ENCODE results near the gene LTBR.
A peak's percentile ranks its signal among the peaks of the same experiment; 100 is the strongest.

Gene LTBR

GRCh38 chr12:6336079-6336888 is 47.7 kb upstream of the LTBR start (continued):
- peak; percentile 27; the same call in 1 of the 2 replicates for TF ChIP-seq INSM2 (tag by site-specific recombination; IDR thresholded peaks at IDR 0.05)
- no peak for TF ChIP-seq ZNF768 (tag by site-specific recombination; IDR thresholded peaks at IDR 0.05)
- no peak for TF ChIP-seq ZNF23 (tag by site-specific recombination; IDR thresholded peaks at IDR 0.05; ENCODE audit: borderline replicate concordance)
- no peak for TF ChIP-seq ZNF747 (tag by site-specific recombination; IDR thresholded peaks at IDR 0.05)
- no peak for TF ChIP-seq ZNF121 (tag by site-specific recombination; IDR thresholded peaks at IDR 0.05)
- peak; percentile 98 for TF ChIP-seq HIC1 (tag by site-specific recombination; IDR thresholded peaks at IDR 0.05)
- no peak for TF ChIP-seq ZNF571 (tag by site-specific recombination; IDR thresholded peaks at IDR 0.05)
- TF ChIP-seq ZNF132 (tag by site-specific recombination; IDR thresholded peaks at IDR 0.05; ENCODE audit: borderline replicate concordance): no peak
- peak; percentile 99 for TF ChIP-seq ZBTB48 (tag by site-specific recombination; IDR thresholded peaks at IDR 0.05)
- no peak for TF ChIP-seq ZNF777 (tag by site-specific recombination; IDR thresholded peaks at IDR 0.05; ENCODE audit: borderline replicate concordance)
- 0 out of 2 replicates have a peak, but pooled peaks have one; percentile 8 for TF ChIP-seq TSHZ1 (tag by site-specific recombination; IDR thresholded peaks at IDR 0.05; ENCODE audit: borderline replicate concordance)
- TF ChIP-seq ZBTB21 (tag by site-specific recombination; IDR thresholded peaks at IDR 0.05): peak; percentile 80
- no peak for TF ChIP-seq ZNF114 (tag by site-specific recombination; IDR thresholded peaks at IDR 0.05)
- TF ChIP-seq ZNF223 (tag by site-specific recombination; IDR thresholded peaks at IDR 0.05): no peak
- TF ChIP-seq ZNF214 (tag by site-specific recombination; IDR thresholded peaks at IDR 0.05; ENCODE audit: borderline replicate concordance): no peak
- no peak for TF ChIP-seq AEBP2 (tag by site-specific recombination; IDR thresholded peaks at IDR 0.05; ENCODE audit: borderline replicate concordance)
- no peak for TF ChIP-seq ZNF670 (tag by site-specific recombination; IDR thresholded peaks at IDR 0.05; ENCODE audit: low read depth)
- no peak for TF ChIP-seq ZNF140 (tag by site-specific recombination; IDR thresholded peaks at IDR 0.05)
- TF ChIP-seq ZBTB7A (tag by site-specific recombination; IDR thresholded peaks at IDR 0.05; ENCODE audit: low read depth): 0 out of 2 replicates have a peak, but pooled peaks have one; percentile 14
- peak; percentile 91 for TF ChIP-seq PRDM1 (tag by site-specific recombination; IDR thresholded peaks at IDR 0.05)
- no peak for TF ChIP-seq YY1 (tag by site-specific recombination; IDR thresholded peaks at IDR 0.05)
- TF ChIP-seq ZNF202 (tag by site-specific recombination; IDR thresholded peaks at IDR 0.05; ENCODE audit: borderline replicate concordance): no peak
- TF ChIP-seq ZNF561 (tag by site-specific recombination; IDR thresholded peaks at IDR 0.05; ENCODE audit: borderline replicate concordance): peak; percentile 80; the same call in 1 of the 2 replicates
- TF ChIP-seq ZNF174 (tag by site-specific recombination; IDR thresholded peaks at IDR 0.05): no peak
- no peak for TF ChIP-seq HOXD13 (CRISPR knock-in tag; IDR thresholded peaks at IDR 0.05; ENCODE audit: borderline replicate concordance)
- TF ChIP-seq ZNF501 (tag by site-specific recombination; IDR thresholded peaks at IDR 0.05): peak; percentile 55
- TF ChIP-seq ZNF791 (tag by site-specific recombination; IDR thresholded peaks at IDR 0.05): no peak
- TF ChIP-seq ZNF837 (tag by site-specific recombination; IDR thresholded peaks at IDR 0.05): no peak
- no peak for TF ChIP-seq ZNF112 (tag by site-specific recombination; IDR thresholded peaks at IDR 0.05)
- peak; percentile 65; the same call in 1 of the 2 replicates for TF ChIP-seq TRIM28 (IDR thresholded peaks at IDR 0.05; ENCODE audit: borderline replicate concordance, low read length)
- no peak for TF ChIP-seq ZNF16 (tag by site-specific recombination; IDR thresholded peaks at IDR 0.05; ENCODE audit: low read depth)
- no peak for TF ChIP-seq ZNF138 (tag by site-specific recombination; IDR thresholded peaks at IDR 0.05; ENCODE audit: borderline replicate concordance)
